NCI-H82 treated with DMSO at 0.1 percent for 48 hours (cell line): ENCODE data around the gene MBD3L4.
A peak's percentile ranks its signal among the peaks of the same experiment; 100 is the strongest.
"Not testable (repeated sequence)": the region's sequence is repeated elsewhere in the genome, so short reads cannot be mapped to it uniquely, and the experiment has no call there.

Experiments
- DNase-seq: peaks from one replicate; lab custom pipeline; 2025; ENCODE audit not compliant: unreplicated experiment; lab: John Stamatoyannopoulos, UW

Gene MBD3L4

DNA sequence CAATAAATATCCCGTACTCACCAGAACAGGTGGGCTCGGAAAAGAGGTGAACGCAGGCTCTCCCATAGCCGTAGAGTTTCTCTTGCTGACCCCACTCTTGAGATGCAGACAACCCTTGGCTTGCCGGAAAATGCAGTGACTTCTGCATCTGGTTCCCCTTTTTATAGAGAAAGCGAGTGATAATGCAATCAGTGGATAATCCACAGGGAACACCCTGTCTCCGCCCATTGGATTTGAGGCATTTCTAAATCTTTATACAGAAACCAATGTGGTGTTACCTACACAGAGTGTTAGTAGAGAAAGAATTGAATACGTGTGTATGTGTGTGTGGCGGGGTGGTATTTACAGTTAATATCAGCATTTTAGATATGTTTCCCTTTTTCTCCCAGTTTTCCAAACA lies at the start of gene MBD3L4:
Gene MBD3L4 (minus strand): TSS at position 101 of the 400 bp plus-strand sequence. CDS start 35 bp downstream, at position 66.
- DNase-seq = not testable (repeated sequence)

DNA sequence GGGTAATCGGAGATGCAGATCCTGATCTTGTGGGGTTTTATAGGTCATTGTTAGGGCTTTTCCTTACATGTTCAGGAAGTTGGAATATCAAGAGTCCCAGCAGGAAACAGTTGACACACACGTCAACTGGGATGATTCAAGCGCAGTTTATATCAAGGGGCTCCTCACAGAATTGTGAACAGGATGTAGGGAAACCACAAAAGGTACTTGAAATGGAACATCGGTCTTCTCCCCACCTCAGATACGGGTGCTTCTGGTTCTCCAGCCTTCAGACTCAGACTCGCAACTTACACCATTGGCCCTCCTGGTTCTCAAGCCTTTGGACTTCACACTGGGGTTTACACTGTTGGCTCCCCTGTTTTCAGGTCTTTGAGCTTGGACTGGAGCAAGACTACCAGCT lies 49.0 kb upstream of the MBD3L4 start:
- DNase-seq = no peak

DNA sequence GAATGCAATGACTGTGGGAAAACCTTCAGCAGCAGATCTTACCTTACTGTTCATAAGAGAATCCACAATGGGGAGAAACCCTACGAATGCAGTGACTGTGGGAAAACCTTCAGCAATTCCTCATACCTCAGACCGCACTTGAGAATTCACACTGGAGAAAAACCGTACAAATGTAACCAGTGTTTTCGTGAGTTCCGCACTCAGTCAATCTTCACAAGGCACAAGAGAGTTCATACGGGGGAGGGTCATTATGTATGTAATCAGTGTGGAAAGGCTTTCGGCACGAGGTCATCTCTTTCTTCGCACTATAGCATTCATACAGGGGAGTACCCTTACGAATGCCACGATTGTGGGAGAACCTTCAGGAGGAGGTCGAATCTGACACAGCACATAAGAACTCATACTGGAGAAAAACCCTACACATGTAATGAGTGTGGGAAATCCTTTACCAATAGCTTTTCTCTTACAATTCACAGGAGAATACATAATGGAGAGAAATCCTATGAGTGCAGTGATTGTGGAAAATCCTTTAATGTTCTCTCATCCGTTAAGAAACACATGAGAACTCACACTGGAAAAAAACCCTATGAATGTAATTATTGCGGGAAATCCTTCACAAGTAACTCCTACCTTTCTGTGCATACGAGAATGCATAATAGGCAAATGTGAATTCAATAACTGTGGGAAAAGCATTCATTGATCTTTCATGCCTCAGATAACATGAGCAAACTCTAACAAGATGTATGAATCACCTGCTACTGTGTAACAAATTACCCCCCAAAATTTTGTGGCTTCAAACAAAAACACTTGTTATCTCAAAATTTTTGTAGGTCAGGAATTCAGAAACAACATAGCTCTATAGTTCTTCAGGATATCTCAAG lies 43.3 kb upstream of the MBD3L4 start:
- DNase-seq = no peak

DNA sequence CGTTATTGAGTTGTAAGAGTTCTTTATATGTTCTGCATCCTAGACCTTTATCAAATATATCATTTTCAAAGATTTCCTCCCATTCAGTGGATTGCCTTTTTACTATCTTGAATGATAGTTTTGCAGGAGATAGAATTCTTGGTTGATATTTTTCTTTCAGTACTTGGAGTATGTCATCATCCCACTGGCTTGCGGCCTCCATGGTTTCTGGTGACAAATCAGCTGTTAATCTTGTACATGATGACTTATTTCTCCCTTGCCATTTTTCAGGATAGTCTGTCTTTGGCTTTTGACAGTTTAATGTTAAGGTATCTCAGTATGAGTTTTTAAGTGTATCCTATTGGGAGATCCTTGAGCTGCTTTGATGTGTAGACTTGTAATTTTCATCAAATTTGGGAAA lies 38.0 kb upstream of the MBD3L4 start:
- DNase-seq = no peak

DNA sequence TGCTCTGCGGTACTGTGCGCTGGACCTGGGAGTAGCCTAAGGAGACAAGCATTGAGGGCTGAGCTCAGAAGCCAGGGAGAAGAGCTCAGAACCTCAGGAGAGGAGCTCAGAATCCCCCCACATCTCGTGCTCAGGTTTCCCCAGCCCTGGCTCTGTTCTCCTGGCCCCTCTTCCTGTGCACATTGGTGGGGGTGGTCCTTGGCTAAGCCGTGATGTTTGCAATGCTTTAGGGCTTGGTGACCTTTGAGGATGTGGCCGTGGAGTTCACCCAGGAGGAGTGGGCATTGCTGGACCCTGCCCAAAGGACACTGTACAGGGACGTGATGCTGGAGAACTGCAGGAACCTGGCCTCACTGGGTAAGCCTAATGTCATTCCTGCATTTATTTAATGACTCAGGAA lies 36.2 kb upstream of the MBD3L4 start:
- no peak for DNase-seq

DNA sequence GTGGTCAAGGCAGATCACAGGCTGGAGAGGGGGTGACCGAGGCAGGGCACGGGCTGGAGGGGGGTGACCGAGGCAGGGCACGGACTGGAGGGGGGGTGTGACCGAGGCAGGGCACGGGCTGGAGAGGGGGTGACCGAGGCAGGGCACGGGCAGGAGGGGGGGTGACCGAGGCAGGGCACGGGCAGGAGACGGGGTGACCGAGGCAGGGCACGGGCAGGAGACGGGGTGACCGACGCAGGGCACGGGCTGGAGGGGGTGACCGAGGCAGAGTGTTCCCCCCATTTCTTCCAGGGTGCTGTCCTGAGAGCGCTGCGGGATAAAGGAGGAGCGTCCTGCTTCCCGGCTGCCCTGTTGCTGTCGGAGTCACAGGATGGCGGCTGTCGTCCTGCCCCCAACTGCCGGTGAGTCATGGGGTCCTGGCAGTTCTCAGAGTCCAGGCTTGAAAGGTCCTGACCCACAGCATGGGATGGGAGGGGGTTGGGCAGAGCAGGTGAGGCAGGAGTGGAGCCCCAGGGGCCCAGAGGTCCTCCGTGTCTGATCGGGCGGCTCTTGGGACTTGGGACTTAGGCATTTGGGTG lies 34.8 kb upstream of the MBD3L4 start:
- no peak for DNase-seq

DNA sequence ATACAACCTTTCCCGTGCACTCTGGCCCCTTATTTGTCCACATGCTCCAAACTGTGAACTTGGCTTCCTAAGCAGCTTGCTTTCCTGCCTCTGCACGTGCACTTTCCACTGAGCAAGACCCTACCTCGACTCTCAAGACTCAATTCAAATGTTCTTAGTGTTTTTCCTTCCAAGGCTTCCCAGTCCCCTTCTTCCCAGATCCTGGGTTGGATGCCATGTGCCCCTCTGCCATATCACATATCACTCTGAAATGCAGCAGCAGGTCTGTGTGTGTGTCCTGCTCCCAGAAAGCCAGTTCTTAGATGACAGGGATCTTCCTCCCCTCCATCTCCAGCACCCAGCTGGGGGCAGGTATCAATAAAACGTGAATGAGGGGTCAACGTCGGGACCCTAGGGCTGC lies 32.6 kb upstream of the MBD3L4 start:
- no peak for DNase-seq

DNA sequence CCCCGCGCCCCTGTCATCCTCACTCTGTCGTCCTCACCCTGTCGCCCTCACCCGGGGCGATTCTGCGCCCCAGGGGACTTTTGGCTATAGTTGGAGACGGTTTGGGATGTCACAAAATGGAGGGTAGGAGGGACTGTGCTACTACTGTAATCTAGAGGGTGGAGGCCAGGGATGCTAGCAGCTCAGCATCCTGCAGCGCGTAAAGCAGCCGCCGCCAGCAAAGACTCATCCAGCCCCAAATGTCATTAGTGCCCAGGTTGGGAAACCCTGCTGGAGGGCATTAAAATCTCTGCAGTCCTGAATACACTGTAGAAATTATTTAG lies 29.9 kb upstream of the MBD3L4 start:
- DNase-seq = no peak

DNA sequence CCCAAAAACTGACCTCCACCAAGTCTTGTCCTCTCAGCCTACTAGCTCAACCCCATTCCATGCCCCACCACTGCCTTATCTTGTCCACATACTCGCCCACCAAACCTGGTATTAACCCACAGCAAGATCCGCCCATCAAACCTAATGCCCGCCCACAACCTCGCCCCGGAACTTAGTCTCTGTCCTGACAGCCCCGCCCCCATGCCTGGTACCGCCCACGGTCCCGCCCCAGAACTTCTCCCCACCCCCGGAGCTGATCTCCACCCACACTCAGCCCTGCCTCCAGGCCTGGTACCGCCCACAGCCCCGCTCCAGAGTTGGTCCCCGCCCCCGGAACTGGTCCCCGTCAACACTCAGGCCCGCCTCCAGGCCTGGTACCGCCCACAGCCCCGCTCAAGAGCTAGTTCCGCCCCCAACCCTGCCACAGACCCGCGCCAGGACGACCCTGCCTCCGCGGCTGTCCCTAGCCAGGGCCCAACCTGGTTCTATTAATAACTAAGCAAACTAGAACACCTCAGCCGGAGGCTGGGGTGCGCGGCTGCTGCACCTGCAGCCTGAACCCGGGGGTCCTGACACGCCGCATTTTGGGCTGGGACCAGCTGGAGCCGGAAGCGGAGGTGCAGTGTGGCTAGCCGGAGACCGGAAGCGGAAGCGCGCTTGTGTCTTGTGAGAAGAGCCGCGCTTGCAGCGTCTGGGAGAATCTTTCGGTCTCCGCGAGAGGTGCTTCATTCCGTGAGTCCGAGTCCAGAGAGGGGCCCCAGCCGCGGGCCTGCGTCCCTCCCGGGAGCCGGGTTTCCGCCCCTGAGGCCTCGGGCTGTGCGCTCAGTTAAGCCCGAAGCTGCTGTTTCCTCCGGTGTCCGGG lies 29.3 kb upstream of the MBD3L4 start, which contains the start of gene ZNF557:
Gene ZNF557 (plus strand): TSS at position 662 of the 862 bp plus-strand sequence. CDS start 5,372 bp downstream, outside the sequence.
- peak; percentile 84 for DNase-seq

DNA sequence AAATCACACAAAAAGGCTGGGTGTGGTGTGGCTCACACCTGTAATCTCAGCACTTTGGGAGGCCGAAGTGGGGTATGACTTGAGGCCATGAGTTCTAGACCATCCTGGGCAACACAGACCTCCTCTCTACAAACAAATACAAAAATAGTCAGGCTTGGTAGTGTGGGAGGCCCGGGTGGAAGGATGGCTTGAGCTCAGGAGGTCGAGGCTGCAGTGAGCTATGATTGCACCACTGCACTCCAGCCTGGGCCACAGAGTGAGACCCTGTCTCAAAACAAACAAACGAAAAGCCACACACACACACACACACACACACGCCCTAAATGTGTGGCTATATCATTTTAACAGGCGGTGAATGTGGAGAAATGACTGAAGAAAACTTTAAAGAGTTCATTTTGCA lies 28.6 kb upstream of the MBD3L4 start:
- no peak for DNase-seq

DNA sequence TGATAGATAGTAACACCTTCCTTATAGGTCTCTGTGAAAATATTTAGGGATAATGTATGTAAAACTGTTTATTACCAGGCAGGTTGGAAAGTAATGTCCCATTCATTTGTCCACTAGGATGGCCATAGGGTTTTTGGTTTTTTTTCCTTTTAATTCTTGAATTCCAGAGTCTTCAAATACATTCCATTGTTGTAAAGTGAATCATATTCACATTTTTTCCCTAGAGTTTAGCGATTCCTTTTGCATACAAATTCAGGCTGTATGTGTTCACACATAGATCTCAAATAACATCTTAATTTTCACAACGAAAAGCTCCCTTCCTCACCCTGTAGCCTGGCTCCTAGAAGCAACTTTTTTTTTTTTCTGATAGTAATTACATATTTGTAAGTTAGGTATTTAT lies 27.7 kb upstream of the MBD3L4 start:
- no peak for DNase-seq

DNA sequence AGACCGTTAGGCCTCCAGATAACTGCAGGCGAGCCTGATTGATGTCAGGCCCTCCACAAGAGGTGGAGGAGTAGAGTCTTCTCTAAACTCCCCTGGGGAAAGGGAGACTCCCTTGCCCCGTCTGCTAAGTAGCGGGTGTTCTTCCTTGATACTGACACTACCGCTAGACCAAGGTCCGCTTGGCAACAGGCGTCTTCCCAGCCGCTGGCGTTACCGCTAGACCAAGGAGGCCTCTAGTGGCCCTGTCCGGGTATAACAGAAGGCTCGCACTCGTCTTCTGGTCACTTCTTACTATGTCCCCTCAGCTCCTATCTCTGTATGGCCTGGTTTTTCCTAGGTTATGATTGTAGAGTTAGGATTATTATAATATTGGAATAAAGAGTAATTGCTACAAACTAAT lies 27.1 kb upstream of the MBD3L4 start:
- not testable (repeated sequence) for DNase-seq

DNA sequence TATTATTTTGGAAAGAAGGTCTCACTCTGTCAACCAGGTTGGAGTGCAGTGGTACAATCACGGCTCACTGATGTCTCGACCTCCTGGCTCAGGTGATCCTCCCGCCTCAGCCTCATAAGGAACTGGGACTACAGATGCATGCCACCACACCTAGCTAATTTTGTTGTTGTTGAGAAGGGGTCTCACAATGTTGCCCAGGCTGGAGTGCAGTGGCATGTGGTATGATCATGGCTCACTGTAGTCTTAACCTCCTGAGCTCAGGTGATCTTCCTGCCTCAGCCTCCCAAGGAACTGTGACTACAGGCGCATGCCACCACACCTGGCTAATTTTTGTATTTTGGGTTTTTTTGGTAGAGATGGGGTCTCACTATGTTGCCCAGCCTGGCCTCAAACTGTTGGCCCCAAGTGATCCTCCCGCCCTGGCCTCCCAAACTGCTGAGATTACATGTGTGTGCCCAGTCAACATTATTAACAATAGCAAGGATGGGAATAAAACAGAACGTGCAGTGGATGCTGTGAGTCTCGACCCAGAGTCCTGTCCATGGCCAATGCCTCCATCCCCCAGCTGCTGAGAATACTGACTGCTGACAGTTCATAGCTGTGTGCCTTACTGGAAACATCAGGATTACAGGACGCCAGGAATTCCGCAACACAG lies 23.9 kb upstream of the MBD3L4 start:
- DNase-seq = no peak

DNA sequence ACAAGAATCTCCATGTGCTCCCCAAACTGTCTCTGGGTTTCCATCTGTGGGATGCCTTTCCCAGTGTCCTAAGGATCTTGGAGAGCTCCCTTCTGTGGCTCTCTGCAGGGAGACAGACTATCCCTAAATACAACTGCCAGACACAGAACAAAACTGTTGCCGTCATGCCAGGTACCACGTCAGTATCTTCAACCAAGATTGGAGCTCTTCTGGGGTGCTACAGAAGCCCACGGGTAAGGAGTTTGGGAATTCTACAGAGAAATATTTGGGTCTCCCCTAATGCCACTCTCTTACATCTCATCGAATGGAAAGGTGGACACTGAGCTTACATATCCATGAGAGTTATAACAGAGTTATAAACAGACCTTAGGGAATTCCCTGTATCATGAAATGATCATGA lies 23.4 kb upstream of the MBD3L4 start:
- no peak for DNase-seq

DNA sequence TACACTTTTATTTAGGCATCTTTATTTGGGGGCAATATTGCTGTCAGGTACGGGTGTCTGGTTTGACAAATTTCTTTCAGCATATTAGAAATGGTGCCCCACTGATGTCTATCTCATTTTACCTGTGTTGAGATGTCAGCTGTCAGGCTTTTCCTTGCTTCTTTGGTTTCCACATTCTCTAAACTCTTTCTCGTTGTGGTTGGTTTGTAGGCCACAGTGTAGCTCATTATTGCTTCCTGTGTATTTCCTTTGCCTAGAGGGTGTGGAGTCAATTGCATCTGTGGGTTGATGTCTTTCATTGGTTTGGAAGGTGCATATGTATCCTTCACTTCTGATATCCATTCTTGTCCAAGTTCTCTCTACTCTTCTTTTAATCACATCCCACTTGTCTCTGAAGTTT lies 20.0 kb upstream of the MBD3L4 start:
- not testable (repeated sequence) for DNase-seq

DNA sequence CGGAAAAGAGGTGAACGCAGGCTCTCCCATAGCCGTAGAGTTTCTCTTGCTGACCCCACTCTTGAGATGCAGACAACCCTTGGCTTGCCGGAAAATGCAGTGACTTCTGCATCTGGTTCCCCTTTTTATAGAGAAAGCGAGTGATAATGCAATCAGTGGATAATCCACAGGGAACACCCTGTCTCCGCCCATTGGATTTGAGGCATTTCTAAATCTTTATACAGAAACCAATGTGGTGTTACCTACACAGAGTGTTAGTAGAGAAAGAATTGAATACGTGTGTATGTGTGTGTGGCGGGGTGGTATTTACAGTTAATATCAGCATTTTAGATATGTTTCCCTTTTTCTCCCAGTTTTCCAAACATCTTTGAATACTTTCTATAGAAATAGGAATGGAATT lies 18.6 kb upstream of the MBD3L4 start, which contains the start of gene MBD3L3:
Gene MBD3L3 (minus strand): TSS at position 101 of the 400 bp plus-strand sequence. CDS start 71 bp downstream, at position 30.
- DNase-seq = not testable (repeated sequence)

DNA sequence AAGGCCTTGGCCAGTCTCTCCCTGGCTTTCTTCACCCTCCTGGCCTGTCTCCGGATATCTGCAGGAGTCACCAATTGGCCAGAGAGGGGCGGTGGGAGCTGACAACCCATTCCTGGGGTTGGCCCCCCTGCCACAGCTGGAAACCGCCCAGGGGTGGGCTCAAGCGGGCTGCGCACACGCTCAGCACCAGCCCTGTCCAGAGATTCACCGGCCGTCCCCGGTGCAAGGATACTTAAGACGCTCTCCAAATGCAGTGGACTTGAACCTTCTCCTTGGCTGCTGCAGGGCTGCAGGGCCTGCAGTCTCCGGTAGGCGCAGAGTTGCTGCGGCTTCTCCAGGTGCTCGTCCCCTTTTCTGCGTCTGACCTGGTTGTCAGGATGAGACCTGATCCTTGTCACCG lies 16.4 kb upstream of the MBD3L4 start:
- DNase-seq = not testable (repeated sequence)

DNA sequence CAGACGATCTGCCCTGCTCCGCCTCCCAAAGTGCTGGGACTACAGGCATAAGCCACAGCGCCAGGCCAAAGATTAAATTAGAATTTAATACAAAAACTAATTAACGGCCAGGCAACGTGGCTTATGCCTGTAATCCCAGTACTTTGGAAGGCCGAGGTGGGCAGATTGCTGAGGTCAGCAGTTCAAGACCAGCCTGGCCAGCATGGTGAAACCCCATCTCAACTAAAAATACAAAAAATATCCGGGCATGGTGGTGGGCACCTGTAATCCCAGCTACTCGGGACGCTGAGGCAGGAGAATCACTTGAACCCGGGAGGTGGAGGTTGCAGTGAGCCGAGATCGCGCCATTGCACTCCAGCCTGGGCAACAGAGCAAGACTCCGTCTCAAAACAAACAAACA lies 15.7 kb upstream of the MBD3L4 start:
- DNase-seq = not testable (repeated sequence)

DNA sequence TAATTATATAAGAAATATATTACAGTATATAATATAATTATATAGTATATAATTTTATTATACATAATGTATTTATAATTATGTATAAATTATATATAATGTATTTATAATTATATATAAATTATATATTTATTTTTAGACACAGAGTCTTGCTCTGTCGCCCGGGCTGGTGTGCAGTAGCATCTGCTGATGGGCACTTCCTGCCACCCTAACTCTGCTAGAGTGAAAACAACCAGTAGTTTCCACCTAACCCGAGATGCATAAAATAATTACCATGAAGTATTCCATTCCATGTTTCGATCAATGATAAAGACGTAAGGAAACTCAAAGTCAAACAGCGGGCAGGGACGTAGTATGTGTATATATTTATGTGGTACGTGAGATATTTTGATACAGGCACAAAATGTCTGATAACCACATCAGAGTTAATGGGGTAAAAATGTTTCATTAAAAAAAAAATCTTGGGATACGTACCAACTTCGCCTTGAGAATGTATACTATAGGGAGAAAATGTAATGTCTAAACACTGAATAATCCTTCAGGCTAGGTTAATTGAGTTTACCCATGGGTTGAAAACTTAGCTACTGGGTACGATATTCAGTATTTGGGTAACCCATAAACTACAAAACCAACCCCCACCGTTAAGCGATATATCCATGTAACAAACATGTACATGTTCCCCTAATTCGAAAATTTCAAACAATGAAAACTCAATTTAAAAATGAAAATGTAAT lies 14.8 kb upstream of the MBD3L4 start:
- not testable (repeated sequence) for DNase-seq

DNA sequence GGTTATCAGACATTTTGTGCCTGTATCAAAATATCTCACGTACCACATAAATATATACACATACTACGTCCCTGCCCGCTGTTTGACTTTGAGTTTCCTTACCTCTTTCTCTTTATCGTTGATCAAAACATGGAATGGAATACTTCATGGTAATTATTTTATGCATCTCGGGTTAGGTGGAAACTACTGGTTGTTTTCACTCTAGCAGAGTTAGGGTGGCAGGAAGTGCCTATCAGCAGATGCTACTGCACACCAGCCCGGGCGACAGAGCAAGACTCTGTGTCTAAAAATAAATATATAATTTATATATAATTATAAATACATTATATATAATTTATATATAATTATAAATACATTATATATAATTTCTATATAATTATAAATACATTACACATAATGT lies 12.9 kb upstream of the MBD3L4 start:
- DNase-seq = not testable (repeated sequence)
